M059J (cell line): ENCODE results near the gene GLIS2. TPM values are rescaled to one million over a fixed set of nuclear protein-coding genes. Genes with fewer than 3 reads are reported as not detected.

ENCODE experiments used
- DNase-seq: peaks from one replicate; pipeline ENCODE4 v3.0.0-alpha.2; 2012; ENCODE audit warnings: low read depth
- total RNA-seq: library from RNA; depleted of rRNA; stranded (reverse); fragments of >200 nt; shearing (Covaris generic); gene quantifications from 2 replicates; pipeline ENCODE4 v1.2.3, GENCODE V29; 2014

GLIS2 gene
- total RNA-seq, 1 experiment from 2014 or later, result 1.1 TPM

DNA sequence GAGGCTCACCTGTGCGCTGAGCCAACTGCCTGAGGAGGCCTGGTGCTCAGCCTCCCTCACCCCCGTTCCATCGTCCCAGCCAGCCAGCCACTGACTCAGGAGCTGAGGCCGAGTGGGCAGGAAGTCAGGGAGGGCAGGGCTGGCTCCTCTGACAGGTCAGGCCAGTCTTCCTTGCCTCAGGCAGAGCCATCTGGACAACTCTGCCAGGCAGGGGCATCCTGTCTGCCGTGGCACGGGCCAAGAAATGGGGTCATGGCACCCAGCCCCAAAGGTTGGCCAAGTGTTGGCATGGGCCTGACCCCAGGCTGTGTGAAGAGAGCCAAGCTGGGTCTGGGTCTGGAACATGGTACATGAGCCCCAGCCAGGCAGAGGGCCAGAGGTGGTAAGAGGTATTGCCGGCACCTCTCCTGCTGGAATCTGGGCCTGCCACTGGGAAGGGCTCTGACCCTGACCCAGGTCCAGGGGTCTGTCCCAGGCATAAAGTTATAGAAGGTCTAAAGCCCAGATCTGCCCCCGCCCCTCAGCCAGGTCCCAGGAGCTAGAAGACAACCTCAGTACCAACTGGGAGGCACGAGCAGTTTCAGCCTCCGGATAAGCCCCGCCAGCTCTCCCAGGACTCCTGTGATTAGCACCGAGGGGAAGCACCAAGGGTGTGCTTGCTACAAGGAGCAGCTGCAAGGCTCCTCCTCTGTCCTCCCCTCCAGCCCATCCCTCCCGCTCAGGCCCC is 53.3 kb downstream of the GLIS2 start:
- DNase-seq, result peak; percentile 89

DNA sequence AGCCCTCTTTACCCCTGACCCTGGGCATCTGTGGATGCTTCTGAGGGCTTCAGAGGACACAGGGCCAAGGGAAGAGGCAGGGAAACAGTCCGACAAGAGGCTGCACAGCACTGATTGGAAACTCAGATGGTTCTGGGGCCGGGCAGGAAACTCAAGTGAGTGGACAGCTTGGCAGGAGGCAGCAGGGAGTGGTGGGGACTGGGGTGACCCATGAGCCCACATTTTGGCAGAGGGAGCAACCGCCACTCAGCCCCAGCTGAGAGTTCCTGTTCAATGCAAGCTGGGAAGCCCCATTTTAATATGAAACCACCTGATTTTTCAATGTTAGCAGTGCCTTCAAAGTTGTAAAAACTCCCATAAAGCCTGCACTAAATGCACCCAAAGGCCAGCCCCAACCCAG is 54.3 kb downstream of the GLIS2 start:
- no peak for DNase-seq

DNA sequence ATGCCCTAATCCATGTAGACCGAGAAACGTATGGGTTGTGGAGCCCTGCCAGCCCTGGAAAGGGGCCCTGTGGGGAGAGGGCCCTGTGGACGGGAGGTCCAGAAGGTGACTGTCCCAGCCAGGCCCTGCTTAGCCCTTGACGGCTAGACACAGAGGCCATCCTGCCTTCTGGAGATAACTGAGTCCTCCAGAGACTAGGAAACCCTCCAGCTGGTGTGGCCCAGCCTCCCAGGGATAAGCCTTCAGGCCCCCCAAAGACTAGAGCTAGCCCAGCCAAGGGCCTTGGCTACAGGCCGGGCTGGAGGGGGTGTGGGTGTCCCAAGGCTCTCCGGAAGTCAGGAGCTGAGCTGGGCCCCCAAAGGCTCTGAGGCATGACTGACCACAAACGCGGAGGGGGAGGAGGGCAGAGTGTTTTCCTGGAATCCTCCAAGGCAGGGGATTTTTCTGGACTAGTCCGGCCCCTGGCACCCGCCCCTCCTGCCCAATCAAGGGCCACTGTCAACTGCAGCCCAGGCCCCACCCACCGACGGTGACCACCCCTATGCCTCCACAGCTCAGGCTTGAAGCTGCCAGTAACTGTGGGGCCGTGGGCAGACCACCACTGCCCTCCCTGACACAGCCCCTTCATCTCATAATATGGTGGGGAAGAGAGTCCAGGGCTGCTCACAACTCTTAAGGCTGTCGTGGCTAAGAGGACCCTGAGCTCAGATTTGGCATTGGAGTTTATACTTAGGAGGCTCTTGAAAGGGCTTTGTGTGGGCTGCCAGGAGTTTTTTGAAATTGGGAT is 54.9 kb downstream of the GLIS2 start:
- DNase-seq, result peak; percentile 93

DNA sequence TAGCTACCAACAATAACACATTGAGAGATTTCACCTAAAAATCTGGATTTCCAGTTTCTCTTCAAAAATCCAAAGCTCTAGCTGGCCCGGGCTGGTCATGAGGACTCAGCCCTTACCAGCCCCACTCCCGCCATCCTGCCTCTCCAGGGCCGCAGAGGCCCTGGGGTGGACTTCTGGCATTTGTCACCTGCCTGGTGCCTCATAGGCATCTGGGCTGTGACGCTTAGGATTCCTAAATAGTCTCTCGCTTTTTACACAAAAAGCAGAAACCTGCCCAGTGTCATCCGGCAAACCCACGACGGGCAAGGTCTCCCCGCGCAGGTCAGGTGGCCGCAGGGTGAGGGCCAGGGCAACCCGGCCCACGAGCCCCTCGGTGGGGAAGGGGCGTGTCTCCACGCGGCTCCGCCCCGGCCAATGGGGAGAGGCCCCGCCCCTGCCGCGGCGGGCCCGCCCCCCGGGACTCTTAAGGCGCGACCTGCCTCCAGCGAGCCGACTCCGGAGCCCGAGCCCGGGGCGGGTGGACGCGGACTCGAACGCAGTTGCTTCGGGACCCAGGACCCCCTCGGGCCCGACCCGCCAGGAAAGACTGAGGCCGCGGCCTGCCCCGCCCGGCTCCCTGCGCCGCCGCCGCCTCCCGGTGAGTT is 55.6 kb downstream of the GLIS2 start, which contains the start of gene VASN:
Gene VASN (plus strand): TSS at position 492 of the 644 bp plus-strand sequence. CDS start 9,030 bp downstream, outside the sequence.
- DNase-seq, result peak; percentile 73

DNA sequence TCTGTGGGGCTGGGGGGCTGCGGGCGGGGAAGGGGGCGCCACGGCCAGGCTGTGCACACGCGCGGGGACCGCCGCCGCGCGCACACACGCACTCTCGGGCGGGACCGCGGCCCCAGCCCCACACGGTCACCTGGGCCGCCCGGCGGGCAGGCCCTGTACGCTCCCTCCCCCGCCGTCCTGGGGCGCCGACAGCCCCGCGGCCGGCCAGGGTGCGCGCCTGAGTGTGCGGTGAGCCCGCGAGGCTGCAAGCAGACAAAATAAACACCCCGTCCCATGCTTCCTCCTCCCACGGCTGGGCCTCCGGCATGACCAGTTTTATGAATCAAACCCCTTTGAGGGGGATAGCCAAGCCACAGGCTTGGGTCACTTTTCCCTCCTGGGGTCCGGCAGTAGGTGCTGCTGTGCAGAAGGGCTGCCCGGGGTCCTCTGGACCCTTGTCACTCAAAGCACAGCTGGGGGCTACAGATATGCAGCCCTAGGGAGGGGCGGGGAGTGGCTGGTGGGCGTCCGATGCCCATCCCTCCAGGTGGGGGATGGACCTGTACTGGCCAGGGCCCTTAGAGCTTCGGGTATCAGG is 56.2 kb downstream of the GLIS2 start:
- DNase-seq, result peak; percentile 51

DNA sequence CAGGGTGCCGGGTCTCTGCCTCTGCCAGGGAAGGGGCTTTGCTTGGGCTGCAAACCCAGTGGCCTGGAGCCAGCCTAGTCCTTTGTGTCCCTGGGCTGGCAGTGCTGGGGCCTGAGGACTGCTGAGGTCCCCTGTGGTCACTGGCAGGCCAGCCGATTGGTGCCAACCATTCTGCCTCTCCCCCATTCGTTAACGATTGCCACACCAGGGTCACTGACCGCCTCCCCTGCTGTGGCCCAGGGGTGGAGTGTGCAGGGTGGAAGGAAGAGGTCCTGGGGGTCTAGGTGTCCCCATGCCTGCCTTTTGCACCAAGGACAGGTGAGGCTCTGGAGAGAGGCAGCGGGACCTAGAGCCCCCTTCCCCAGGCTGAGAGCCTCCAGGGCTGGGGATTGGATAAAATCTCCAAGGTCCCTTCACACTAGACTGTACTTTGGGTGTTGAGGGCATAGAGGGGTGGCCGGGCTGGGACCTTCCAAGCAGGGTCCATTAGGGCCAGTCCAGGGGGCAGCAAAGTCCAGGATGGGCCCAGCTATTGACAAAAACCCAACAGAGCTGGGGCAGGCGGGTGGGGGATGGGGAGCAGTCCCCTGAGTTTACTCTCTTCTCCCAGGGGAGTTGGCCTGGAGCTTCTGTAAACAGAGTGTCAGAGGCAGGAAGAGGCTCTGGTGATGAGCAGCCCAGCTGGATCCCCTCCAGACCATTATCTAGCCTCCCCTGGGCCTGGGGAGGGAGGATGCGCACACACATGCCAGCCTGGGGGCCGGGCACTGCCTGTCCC is 56.9 kb downstream of the GLIS2 start:
- DNase-seq, result peak; percentile 83

DNA sequence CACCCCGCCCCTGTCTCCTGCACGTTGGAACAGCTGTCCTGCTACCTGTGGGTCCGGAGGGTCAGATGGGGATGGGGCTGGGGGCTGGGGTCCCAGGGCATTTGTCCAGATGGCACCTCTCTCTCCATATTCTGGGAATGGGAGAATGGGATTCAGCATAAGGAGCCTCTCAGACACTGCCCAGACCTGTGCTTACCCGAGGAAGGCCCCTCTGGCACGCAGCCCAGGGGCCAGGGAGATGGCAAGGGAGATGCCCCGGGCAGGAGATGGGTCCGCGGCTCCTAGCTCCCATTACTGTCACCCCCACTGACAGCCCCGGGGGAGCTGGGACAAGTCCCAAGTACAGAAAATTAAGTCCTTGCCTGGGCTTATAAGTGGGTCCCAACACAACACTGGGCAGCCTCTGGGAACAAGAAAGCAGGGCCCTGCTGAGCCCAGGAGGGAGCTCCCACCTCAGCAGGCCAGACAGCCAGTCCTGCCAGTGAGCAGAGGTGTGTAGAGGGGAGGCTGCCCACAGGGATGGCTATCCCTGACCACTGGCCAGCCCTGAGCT is 57.6 kb downstream of the GLIS2 start:
- DNase-seq, result peak; percentile 79

DNA sequence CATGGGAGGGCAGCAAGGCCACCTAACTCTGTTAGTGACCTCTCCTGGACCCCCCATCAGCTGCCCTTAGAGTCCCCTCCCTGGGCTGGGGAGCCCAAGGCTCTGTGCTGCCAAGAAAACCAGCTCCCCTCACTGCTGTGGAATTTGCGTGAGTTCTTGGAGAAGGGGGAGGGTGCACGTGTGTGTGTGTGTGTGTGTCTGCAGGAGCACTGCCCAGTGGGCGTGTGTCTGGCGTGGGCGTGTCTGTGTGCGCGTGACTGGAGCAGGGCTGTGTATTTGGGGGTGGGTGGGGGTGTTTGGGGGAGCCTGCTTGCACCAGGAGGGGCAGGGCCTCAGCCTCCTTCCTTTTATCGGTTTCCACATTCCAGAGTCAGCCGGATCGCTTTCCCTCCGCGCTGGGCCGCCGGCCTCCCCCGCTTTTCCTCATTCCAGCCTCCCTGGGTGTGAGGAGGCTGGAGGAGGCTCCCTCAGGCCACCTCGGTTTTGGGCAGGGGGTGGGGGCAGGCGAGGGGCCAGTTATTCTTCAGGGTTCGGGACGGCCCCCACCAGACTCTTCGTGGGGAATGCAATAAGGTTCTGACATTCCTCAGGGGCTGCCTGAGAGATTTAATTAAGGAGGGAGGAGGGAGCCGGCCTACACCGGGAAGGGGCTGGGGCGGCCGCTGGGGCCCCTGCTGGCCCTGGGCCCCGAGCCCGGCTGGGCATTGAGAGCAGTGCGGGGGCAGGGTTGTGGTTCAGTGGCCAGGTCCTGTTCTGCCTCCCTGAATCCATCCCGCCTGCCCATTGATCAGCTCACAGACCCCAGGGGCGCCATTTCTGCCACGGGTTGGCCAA is 58.3 kb downstream of the GLIS2 start:
- peak; percentile 91 for DNase-seq

DNA sequence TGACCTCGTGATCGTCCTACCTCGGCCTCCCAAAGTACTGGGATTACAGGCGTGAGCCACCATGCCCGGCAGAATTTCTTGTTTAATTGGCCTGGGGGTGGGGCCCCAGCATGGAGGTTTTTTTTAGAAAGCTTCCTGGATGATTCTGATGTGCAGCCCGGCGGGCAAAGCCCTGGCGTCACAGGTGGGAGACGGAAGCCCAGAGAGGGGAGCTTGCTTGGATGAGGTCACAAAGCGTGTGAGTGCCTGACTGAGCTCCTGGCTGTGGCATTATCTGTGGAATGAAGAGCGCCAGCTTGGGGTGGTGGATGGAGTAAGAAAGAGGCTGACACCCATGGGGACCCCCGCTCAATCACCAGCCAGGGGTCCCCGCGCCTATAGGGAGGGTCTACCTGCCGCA is 59.9 kb downstream of the GLIS2 start:
- DNase-seq, result peak; percentile 73

DNA sequence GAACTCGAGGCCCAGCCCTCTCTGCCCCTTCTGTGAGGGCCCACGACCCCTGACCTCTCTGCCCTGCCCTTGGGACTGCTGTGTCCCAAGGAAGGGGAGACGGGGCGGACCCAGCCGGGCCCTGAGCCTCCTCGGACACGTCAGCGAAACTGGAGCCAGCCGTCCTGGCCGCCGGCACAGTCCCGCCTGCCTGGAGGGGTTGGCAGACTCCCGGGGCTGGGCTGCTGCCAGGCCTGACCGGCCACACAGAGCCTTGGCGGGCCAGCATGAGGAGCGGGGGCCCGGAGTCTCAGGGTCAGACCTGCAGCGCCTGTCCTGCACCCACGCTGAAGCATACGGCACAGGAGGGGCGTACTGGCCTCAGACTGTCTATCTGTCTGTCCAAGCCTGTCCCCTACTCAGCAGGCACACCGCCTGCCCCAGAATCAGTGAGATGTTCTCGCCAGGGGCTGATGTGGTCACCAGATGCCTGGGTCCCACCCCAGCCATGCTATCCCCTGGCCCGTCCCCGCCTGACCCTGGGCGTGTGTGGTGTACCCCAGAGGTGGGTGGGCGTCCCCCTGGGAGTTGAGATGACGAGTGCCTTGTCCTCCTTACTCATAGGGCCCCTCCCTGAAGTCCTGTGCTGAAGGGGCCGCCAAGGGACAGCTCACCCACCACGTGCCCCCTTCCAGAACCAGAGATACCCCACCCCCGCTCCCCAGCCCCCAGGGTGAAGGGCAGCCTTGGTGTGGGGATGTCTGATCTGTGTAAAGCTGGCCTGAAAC is 60.4 kb downstream of the GLIS2 start:
- peak; percentile 85 for DNase-seq

DNA sequence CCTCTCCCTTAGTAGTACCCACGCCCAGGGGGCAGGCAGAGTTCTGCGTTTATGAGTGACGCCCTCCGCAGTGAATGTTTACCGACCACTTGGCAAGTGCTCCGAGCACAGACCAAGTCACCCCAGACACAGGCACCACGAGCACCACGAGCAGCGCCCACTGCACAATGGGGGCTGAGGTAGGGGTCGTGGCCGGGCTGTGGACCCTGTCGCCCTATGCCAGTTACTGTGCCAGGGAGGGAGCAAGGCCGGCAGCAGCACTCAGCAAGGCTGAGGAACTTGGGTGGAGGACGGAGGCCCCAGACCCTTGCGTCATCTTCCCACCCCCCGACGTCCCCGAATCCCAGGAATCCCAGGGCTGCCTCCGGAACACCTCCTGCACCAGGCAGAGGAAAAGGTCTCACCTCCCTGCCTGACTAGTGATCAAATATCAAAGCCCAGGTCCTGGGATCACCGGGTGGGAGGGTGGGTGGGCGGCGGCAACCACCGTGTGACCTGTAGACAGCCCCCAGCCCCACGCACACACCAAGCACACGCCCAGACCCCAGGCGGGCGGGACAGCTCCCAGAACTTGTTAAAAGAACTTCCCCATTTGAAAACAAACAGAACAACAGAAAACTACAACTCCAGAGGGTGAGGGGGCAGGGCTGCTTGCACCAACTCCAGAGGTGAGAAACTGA is 61.2 kb downstream of the GLIS2 start:
- DNase-seq, result no peak

DNA sequence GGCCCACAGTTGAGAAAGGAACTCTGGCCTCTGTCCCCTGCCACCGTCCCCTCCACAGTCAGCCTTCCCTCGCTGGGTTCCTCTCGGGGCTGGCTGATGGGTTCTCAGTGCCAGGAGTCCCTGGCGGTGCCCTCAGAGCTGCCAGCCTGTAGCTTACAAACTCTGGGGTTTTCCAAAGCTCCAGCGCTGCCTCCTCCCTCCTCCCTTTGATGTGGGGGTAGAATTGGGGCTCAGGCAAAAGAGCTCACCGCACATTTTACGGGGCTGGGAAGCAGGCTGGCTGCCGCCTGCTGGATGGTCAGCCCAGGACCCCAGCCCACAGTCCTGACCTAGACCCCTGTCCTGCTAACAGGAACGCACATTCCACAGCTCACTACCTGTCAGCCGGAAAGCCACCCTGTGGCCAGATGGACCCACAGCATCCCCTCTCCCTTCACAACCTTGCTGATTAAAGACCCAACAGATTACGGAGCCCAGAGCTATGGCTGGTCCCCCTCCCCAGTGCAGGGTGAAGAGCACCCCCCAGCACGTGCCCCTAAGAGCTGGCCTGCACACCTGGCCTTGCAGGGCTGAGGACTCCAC is 61.8 kb downstream of the GLIS2 start:
- no peak for DNase-seq

DNA sequence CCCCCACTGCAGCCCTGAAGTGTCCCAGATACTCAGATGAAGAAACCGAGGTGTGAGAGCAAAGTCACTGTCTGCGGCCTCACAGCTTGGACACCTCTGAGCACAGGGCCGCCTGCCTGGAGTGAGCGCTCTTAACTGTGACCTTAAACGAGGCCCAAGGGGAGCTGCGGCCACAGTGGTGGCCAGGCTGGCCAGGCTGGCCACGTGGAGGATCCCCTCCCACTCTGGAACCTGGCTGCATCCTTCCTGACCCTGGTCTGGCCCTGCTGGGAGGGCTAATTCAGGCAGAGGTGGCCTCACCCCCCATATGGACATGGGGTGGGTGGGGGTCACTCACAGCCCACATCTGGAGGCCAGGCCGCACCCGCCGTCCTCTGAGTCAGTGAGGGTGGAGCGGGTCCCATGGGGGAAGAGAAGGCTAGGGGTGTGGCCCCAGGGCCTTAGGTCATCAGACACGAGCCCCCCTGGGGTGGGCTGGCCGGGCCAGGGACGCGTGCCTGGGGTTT is 62.3 kb downstream of the GLIS2 start:
- DNase-seq, result no peak

DNA sequence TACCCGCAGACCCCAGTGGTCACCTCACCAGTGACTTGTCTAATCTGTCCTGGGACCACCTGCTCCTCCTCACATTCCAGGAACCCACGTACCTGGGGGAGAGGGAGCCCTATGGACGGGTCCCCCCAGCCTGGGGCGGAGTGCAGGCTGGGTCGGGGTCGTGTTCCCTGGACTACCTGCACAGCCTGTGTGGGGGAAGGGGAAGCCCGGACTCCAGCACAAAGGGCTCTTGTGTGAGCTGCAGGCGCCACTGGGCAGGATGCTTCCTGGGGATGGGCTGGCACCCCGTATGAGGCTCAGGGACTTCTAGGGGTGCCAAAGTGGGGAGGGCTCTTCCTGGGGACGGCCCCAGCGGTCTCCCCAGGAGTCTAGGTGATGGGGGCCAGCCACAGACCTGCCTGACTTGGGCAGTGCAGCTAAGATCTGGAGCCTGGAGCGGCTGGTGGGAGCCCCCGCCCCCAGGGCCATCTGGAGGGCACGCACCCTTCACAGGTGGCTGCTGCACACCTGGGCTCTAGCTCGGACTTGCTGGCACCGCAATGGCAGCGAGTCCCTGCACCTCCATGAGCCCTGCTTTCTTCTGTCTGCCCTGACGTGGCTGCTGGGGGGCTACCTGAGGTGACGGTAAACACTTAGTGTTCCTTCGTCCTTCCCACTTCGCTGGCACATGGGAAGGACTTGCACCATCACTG is 63.3 kb downstream of the GLIS2 start:
- DNase-seq, result no peak

DNA sequence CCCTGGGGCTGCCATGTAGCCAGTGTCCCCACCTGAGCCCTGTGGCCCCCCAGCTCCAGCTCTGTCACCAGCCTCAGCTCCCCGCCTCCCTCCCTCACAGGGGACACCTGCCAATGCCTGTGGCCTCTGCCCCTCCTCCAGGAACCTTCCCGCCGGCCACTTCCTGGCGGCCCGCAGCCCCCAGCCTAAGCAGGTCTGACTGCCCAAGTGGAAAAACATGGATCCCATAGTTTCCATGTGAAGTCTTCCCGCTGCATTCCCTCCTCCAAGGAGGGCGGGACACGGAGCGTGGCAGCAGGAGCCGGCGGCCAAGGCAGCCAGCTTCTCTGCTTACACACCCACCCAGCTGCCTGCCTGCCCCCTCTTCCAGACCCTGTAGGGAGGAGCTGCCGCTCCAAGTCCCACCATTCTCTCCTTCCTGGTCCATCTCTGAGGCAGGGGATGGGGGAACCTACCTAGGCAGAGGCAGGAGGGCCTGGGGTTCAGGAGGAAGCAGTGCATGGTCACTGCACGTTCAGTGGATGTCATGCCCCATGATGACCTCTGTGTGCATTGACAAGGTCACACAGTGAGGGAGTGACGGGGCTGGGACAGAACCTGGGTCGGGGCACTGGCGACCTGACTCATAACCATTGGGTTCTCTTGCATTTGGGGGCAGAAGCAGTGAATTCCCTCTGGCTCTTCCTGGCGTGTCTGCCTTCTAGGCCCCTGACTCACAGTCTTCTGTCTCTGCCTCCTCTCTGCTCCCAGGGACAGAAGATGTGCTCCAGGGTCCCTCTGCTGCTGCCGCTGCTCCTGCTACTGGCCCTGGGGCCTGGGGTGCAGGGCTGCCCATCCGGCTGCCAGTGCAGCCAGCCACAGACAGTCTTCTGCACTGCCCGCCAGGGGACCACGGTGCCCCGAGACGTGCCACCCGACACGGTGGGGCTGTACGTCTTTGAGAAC is 64.5 kb downstream of the GLIS2 start:
- no peak for DNase-seq
